Femur (tissue), 1 donor: ENCODE data around the gene AJM1.
A peak's percentile ranks its signal among the peaks of the same experiment; 100 is the strongest.
"Not testable (repeated sequence)": the region's sequence is repeated elsewhere in the genome, so short reads cannot be mapped to it uniquely, and the experiment has no call there.

Experiments used
- DNase-seq: peaks from one replicate; pipeline ENCODE4 v3.0.0-alpha.2; 2017

The AJM1 gene

GRCh38 chr9:136881691-136882108 is 39.4 kb downstream of the AJM1 start:
- DNase-seq: no peak

GRCh38 chr9:136882109-136882946 is 40.0 kb downstream of the AJM1 start:
- no peak for DNase-seq

DNA sequence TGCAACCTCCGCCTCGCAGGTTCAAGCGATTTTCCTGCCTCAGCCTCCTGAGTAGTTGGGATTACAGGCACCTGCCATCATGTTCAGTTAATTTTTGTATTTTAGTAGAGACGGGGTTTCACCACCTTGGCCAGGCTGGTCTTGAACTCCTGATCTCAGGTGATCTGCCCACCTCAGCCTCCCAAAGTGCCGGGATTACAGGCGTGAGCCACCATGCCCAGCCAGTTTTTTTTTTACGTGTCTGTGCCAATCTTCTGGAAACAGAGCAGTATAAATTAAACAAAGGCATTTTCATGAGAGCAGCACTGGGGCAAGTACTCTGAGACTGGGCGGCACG is 40.6 kb downstream of the AJM1 start:
- DNase-seq: not testable (repeated sequence)

- not testable (repeated sequence) for DNase-seq
Measured at GRCh38 chr9:136883670-136884069, 41.4 kb downstream of the AJM1 start.

GRCh38 chr9:136885950-136886578 is 43.8 kb downstream of the AJM1 start, which contains the start of gene TRAF2:
TSS of gene TRAF2 (plus strand) at chr9:136886516. CDS start at chr9:136898741, 12,225 bp downstream.
- peak; percentile 98 for DNase-seq

DNA sequence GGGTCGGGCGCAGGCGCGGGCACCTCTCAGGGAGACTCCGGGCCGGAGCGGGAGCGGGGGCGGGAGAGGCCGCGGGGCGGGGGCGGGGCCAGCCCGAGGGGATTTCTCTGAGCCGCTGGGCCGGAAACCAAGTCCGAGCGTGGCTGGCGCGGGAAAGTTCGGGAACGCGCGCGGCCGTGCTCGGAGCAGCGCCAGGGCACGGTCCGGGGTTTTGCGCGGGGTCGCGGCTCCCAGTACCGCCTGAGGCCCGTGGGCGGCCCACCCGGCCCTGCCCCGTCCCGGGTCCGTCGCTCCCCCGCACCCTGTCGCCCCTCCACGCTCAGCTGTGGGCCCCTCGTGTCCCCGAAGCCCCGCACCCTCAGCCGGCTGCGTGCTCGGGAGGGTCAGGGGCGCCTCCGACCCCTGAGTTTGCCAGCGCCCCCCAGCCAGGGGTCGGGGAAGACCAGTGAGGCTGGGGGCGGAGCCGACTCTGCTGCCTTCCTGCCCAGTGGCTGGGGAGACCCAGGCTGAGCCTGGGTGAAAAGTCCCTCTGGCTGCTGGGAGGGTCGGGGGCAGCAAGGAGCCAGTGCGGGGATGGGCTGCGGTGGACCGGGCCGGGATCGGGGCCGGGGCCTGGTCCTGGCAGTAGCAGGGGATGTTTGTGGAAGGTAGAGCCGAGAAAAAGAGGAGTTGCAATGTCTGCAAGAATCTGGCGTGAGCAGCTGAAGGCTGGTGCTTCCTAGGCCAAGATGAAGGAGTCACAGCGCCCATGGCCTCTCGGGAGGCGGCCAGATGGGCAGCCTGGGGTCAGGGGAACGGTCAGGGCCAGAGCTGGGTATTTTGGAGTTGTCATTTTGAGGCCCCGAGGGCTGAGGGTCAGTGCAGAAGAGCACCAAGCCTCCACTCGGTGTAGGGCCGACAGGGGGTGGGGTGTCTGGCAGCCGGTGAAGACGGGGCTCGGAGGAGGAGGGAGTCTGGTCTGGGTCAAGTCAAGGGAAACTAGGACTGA is 44.6 kb downstream of the AJM1 start:
- DNase-seq: peak; percentile 37

GRCh38 chr9:136888454-136888853 is 46.2 kb downstream of the AJM1 start:
- no peak for DNase-seq

DNA sequence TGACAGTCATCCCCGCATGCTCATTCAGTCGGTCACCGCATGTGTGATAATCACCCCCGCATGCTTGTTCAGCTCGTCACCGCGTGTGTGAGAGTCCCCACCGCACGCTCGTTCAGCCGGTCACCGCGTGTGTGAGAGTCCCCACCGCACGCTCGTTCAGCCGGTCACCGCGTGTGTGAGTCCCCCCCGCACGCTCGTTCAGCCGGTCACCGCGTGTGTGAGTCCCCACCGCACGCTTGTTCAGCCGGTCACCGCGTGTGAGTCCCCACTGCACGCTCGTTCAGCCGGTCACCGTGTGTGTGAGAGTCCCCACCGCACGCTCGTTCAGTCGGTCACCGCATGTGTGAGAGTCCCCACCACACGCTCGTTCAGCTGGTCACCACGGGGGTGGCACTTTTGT is 47.6 kb downstream of the AJM1 start:
- DNase-seq: no peak

- no peak for DNase-seq
Measured at GRCh38 chr9:136890661-136891060, 48.4 kb downstream of the AJM1 start.
